Lung (tissue), 12 donors: Measurements from ENCODE around the gene LIX1. TPM values are rescaled to one million over a fixed set of nuclear protein-coding genes. Genes with fewer than 3 reads are reported as not detected.

Experiments
- ATAC-seq: fragments of 200-7000 bp; cut with Tn5 transposase; one replicate; pipeline ENCODE4 v1.9.1; 2020; ENCODE audit warnings: moderate number of reproducible peaks; ENCODE audit not compliant: insufficient read depth, low FRiP score
- DNase-seq, 3 donors: peaks; one replicate each; pipeline ENCODE4 v3.0.0-alpha.2; 2013 to 2017
- H3K27ac ChIP-seq, 2 donors: one replicate each; pipeline ENCODE4 v1.5.1; 2013; ENCODE audit warnings: mild to moderate bottlenecking in 2 of 2, moderate library complexity in 2 of 2, control low read depth in 1 of 2, inconsistent platforms in 1 of 2, low read depth in 1 of 2, low read length in 1 of 2
- H3K27me3 ChIP-seq, 3 donors: one replicate each; pipeline ENCODE4 v1.5.1; 2013; ENCODE audit warnings: low read length in 2 of 3; ENCODE audit not compliant: control insufficient read depth in 3 of 3, insufficient read depth in 3 of 3
- H3K36me3 ChIP-seq, 4 donors: one replicate each; pipeline ENCODE4 v1.5.1; 2013; ENCODE audit warnings: low read length in 4 of 4, mild to moderate bottlenecking in 1 of 4, moderate library complexity in 1 of 4; ENCODE audit not compliant: control insufficient read depth in 4 of 4, insufficient read depth in 4 of 4
- H3K4me1 ChIP-seq, 5 donors: one replicate each; pipeline ENCODE4 v1.5.1; 2013; ENCODE audit warnings: low read length in 5 of 5, mild to moderate bottlenecking in 2 of 5, moderate library complexity in 1 of 5; ENCODE audit not compliant: control insufficient read depth in 5 of 5, insufficient read depth in 5 of 5
- H3K4me3 ChIP-seq: one replicate; pipeline ENCODE4 v1.5.1; 2013; ENCODE audit warnings: mild to moderate bottlenecking, control low read depth, moderate library complexity
- H3K9ac ChIP-seq, 2 donors: one replicate each; pipeline ENCODE4 v1.5.1; 2013; ENCODE audit warnings: low read length in 2 of 2, control low read depth in 1 of 2; ENCODE audit not compliant: insufficient read depth in 1 of 2
- H3K9me3 ChIP-seq, 4 donors: one replicate each; pipeline ENCODE4 v1.5.1; 2013; ENCODE audit warnings: low read length in 3 of 4, mild to moderate bottlenecking in 1 of 4, moderate library complexity in 1 of 4; ENCODE audit not compliant: control insufficient read depth in 4 of 4, insufficient read depth in 3 of 4
- CTCF ChIP-seq: IDR thresholded peaks from 2 replicates; pipeline ENCODE4 v1.5.1; 2012; ENCODE audit warnings: mild to moderate bottlenecking; ENCODE audit errors: control extremely low read depth, extremely low read depth
- WGBS, 2 donors: extraction: QIAGEN DNeasy Blood & Tissue Kit; methylation state at CpG; one replicate each; pipeline ENCODE4 v1.1.7; 2013; 5-methylcytosine and 5-hydroxymethylcytosine counted together
- polyA plus RNA-seq, 2 donors: library from polyadenylated mRNA; stranded (reverse); fragments of 200-250 nt; gene quantifications; one replicate each; pipeline ENCODE4 v1.2.1, GENCODE V29; 2013
- total RNA-seq, 2 donors: library from RNA; depleted of rRNA in 1 of 2; stranded (reverse); fragments of >200 nt in 1 of 2; gene quantifications; one replicate each; pipeline ENCODE4 v1.2.1, GENCODE V29; 2014 to 2021
- donor health status: control.
- donor health status: control.
- donor health status: Bipolar disorder and iron deficiency.
- donor health status: healthy.
- donor health status: DM: yes; HTN: yes; CAD: no.

LIX1 gene
- total and polyA plus RNA-seq, 4 donors: 0.11 TPM; not detected in 3

GRCh38 chr5:97118261-97119006, 24.0 kb downstream of the LIX1 start:
- 64 to 74% methylated on average over 2 of the region's 2 CpGs for WGBS, 2 donors

GRCh38 chr5:97115932-97116331, 26.5 kb downstream of the LIX1 start:
- Histone ChIP-seq H3K4me1 (no peaks in the 10 kb centered on the region), H3K27ac (no peak overlapping the region), H3K9ac (no peak overlapping the region), H3K36me3 (no peaks in the 10 kb centered on the region), H3K9me3 (no peaks in the 10 kb centered on the region), H3K4me3 (no peak overlapping the region), H3K27me3 (no peaks in the 10 kb centered on the region)
- no peak for ATAC-seq
- DNase-seq: no peak
- 89 to 91% methylated on average over 9 of the region's 9 CpGs for WGBS, 2 donors
- TF ChIP-seq CTCF: no peak

More at GRCh38 chr5:97118261-97119006, 24.0 kb downstream of the LIX1 start:
- H3K27ac ChIP-seq: no peak overlapping the region
- ATAC-seq: no peak
- no peak for TF ChIP-seq CTCF
- H3K9me3 ChIP-seq: no peaks in the 10 kb centered on the region
- no peak overlapping the region for H3K4me3 ChIP-seq
- DNase-seq: no peak
- H3K36me3 ChIP-seq: no peaks in the 10 kb centered on the region
- H3K4me1 ChIP-seq: no peaks in the 10 kb centered on the region
- no peak overlapping the region for H3K9ac ChIP-seq
- no peaks in the 10 kb centered on the region for H3K27me3 ChIP-seq

- no peak for DNase-seq
- WGBS, 2 donors: 77 to 82% methylated on average over 6 of the region's 6 CpGs
- no peak for TF ChIP-seq CTCF
- no peak for ATAC-seq
- H3K27me3 ChIP-seq: no peaks in the 10 kb centered on the region
- no peaks in the 10 kb centered on the region for H3K36me3 ChIP-seq
- no peaks in the 10 kb centered on the region for H3K4me1 ChIP-seq
- H3K9me3 ChIP-seq: no peaks in the 10 kb centered on the region
- no peak overlapping the region for H3K9ac ChIP-seq
- no peak overlapping the region for H3K27ac ChIP-seq
- H3K4me3 ChIP-seq: no peak overlapping the region
These were observed 30.2 kb downstream of the LIX1 start for GRCh38 chr5:97112230-97112629.

GRCh38 chr5:97111616-97112015, 30.8 kb downstream of the LIX1 start:
- H3K4me3 ChIP-seq: no peak overlapping the region
- H3K27ac ChIP-seq: no peak overlapping the region
- no peaks in the 10 kb centered on the region for H3K36me3 ChIP-seq
- ATAC-seq (no peak), DNase-seq (no peak)
- no peak overlapping the region for H3K9ac ChIP-seq
- WGBS, 2 donors: 70 to 78% methylated on average over 4 of the region's 4 CpGs
- no peaks in the 10 kb centered on the region for H3K4me1 ChIP-seq
- H3K9me3 ChIP-seq: no peaks in the 10 kb centered on the region
- no peak for TF ChIP-seq CTCF
- no peaks in the 10 kb centered on the region for H3K27me3 ChIP-seq
